ENCODE results near the gene FBLN2. TPM values are rescaled to one million over a fixed set of nuclear protein-coding genes. Genes with fewer than 3 reads are reported as not detected.

The FBLN2 gene
- total RNA-seq, 1 experiment from 2014 or later: 17.9 TPM

GRCh38 chr3:13567684-13568514 is 19.0 kb downstream of the FBLN2 start:
- no peak for DNase-seq (ENCODE audit: low read depth)

- DNase-seq (ENCODE audit: low read depth): no peak
These were observed 19.6 kb downstream of the FBLN2 start for GRCh38 chr3:13568515-13569028.

DNA sequence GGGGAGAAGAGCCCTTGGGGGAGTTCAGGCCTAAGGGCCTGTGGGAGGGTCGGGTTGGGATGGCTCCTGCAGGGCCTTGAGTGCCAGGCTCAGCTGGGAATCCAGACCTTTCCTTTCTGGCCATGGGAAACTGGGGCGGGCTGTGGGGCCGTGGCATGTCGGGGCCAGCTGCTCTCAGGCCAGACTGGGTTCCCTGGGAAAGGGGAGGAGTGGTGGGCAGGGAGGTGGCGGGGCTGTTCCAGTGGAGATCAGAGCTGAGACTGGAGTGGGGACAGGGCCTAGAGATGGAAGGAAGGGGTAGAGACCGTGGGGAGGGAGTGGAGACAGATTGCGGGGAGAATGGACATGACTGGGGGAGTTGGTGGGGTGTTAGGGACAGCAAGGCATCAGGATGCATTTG is 20.3 kb downstream of the FBLN2 start:
- DNase-seq (ENCODE audit: low read depth): no peak

DNA sequence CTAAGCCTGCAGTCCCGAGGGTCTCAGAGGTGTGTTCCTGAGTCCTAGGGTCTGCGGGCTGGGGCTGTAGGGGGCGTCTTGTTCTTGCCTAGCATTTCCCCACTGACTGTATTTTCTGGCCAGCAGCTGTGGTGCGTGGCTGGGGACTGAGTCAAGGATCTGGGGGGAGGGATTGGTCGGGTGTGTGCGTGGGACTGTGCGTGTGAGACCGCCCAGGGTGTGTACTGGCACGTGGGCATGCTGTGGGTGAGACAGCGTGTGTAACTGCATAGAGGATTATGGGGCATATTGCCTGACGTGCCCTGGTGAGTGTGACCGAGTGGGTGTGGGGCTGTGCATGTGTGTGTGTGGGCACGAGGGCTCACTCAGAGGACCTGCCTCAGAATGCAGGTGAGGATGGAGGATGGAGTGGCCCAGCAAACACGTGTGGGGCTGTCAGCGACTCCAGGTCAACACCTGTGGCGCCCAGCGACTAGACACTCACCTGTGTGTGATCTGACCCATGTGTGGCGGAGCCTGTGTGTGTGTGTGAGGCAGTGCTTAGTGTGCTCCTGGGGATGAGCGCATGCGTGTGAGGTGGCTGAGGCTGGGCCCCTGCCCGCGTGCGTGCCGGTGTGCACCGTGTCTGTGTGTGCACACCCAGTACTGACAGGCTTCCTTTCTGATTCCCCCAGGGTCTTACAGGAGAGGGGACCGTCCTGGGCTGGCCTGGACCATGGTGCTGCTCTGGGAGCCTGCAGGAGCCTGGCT is 20.9 kb downstream of the FBLN2 start:
- no peak for DNase-seq (ENCODE audit: low read depth)

- DNase-seq (ENCODE audit: low read depth): no peak
These were observed 21.7 kb downstream of the FBLN2 start for GRCh38 chr3:13570391-13571194.

DNA sequence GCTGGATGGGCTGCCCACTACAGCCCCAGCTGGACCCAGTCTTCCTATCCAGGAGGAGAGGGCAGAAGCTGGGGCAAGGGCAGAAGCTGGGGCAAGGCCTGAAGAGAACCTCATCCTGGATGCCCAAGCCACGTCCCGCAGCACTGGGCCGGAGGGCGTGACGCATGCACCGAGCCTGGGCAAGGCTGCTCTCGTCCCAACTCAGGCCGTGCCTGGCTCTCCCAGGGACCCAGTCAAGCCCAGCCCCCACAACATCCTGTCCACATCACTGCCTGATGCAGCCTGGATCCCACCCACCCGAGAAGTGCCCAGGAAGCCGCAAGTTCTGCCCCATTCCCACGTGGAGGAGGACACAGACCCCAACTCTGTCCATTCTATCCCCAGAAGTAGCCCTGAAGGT is 22.3 kb downstream of the FBLN2 start:
- DNase-seq (ENCODE audit: low read depth): no peak

- DNase-seq (ENCODE audit: low read depth): no peak
These were observed 23.2 kb downstream of the FBLN2 start for GRCh38 chr3:13571831-13572750.

DNA sequence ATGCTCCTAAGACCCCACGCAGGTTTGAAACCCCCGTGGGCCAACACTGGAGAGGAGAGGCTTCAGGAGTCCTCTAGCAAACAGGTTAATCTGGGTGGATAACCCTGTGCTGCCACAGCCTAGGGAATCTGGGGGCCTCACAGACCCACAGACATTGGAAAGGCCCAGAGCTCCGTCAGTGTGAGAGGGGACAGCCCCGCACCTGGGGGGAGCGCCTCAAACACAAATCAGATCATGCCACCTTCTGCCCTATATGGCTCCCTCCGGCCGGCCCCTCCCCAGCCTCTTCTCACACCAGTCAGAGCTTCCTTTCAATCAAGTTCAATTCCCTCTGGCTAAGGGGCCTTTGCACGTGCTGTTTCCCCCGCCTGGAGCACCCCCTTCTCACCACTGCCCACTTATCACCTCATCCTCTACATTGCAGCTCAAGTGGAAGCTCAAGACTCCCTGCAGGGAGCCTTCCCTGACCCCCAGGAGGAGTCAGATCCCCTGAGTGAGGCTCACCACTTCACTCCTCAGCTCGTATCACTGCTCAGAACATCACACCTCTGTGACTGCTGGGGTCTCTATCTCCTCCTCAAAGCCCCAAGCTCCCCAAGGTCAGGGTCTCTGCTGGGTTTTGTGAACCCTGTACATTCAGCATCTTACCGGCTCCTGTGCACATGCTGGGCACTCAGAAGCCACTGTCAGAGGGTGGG is 24.1 kb downstream of the FBLN2 start:
- DNase-seq (ENCODE audit: low read depth): no peak

DNA sequence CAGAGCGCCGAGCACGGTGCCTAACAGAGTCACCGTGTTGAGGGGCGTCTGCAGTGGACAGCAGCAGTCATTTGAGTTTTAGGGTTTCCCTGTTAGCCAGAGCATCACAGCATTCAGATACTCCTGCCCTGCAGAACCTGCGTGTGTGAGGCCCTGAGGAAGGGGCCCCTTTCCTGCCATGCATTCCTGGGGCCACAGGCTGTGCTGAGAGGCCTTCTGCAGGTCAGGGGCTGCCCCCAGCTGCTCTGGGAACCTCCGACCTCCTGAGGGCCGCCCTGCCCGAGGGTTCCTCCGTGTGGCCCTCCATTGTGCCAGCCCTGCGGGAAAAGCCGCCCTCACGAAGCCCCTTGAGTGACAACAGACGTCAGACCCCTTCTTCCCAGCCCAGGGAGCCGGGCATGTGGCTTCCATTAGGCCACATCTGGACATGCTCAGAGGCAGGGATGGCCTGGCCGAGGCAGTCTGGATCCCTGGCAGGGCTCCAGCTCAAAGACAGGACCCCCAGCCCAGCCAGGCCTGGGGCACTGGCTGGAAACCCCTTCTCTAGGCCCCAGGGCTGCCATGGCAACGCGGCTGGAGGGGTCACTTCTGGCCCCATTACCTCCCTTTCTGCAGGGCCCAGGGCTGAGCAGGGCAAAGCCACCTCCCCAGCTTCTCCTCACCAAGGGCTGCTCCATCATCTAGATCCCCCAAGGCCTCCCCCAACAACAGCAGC is 25.3 kb downstream of the FBLN2 start:
- DNase-seq (ENCODE audit: low read depth): no peak

DNA sequence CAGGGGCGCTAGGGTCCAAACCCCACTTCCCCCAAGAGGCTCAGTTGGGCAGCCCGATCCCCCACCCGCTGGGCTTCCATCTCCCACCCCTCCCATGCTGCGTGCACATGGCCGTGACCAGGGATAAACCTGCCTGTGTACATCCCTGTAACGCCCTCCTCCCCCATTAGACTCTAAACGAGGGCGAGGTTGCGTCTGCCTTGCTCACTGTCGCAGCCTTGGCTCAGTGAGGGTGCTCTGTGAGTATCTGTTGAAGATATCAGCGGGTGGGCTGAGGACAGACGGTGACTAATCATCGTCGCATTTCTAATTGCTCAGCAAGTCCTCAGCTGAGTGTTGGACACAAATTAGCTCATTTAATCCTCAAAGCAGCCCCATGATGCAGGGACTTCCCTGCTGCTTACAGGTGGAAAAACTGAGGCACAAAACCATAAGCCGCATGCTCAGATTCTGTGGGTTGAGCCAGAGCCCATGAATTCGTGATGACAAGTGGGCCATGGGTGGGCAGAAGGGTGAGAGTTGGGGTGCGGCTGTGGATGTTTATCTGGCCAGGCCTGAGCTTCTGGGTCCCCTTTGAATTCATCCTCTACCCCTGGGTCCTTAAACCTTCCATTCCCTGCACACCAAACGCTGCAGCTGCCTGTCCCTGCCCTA is 26.0 kb downstream of the FBLN2 start:
- peak; percentile 61 for DNase-seq (ENCODE audit: low read depth)

DNA sequence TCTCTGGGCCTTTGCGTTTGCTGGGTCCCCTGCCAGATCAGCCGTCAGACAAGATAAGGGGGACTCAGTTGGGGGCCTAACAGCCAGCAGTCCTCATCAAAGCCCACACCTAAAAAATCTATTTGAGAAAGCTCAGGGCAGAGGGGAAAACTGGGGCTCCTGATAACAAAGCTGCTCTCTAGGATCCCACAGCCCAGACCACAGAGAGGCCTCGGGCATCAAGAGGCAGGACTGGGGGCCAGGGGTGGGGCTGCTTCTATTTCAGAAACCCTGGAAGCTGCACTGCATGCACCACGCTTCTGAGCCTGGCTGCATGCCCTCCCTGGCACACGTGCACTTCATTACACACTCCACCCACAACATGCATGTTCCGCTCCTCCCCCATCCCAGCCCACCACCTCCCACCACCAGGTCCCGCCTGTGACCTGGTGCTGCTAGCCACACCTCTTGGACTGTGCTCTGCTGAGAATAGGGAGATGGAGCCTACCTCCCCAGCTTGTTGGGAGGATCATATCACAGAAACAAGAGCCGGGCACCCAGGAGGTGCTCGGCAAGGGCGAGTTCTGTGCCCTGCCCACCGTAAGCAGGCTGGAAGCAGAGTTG is 26.6 kb downstream of the FBLN2 start:
- no peak for DNase-seq (ENCODE audit: low read depth)

DNA sequence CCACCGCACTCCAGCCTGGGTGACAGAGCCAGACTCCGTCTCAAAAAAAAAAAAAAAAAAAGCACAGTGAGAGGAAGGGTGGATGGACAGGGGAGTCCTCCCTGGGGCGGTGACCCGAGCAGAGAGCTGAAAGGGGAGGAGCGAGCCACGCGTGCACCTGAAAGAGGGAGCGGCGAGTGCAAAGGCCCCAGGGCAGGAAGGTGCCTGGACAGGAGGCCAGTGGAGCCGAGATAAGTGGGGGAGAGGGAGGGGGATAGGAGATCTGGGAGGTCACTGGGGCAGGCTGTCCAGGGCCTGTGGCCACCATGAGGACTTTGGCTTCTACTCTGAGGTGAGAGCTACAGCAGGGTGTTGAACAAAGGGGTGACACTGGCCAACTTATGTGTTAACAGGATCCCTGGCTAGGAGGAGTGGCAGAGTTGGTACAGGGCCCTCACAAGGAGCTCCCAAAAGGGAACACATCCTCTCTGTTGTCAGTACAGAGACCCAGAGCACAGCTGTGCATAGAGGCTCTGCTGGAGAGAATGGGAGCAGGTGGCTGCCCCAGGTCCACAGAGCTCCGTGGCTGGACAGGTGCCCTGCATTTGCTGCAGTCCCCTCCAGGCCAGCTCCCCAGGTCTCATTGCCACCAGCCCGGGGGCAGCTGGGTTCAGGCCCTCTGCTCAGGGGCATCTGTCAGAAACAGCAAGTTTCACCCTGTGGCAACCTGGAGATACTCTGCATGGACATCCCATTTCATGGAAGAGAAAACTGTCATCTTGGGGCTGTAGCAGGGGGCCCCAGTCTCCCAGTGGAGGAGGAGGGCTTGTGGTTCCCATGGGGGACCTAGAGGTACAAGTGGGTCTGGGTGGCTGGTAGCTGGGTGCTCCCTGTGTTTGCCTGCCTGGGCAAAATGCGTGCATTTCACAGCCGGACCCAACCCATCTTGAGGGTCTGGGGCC is 28.5 kb downstream of the FBLN2 start:
- no peak for DNase-seq (ENCODE audit: low read depth)

- no peak for DNase-seq (ENCODE audit: low read depth)
These were observed 29.3 kb downstream of the FBLN2 start for GRCh38 chr3:13578251-13578650.

DNA sequence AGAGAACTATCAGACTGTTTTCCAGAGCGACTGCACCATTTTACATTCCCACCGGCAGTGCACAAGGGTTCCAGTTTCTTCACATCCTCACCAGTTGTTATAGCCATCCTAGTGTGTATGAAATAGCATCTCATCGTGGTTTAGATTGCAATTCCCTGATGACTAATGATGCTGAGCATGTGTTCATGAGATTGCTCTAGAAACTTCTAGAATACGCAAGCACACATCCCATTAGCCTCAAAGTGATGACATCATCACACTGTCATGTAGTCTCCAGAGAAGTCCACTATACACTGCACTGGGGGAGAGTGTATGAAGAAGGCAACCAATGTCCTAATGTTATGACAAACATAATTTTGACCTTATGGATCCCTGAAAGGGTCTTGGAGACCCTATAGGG is 30.1 kb downstream of the FBLN2 start:
- no peak for DNase-seq (ENCODE audit: low read depth)

DNA sequence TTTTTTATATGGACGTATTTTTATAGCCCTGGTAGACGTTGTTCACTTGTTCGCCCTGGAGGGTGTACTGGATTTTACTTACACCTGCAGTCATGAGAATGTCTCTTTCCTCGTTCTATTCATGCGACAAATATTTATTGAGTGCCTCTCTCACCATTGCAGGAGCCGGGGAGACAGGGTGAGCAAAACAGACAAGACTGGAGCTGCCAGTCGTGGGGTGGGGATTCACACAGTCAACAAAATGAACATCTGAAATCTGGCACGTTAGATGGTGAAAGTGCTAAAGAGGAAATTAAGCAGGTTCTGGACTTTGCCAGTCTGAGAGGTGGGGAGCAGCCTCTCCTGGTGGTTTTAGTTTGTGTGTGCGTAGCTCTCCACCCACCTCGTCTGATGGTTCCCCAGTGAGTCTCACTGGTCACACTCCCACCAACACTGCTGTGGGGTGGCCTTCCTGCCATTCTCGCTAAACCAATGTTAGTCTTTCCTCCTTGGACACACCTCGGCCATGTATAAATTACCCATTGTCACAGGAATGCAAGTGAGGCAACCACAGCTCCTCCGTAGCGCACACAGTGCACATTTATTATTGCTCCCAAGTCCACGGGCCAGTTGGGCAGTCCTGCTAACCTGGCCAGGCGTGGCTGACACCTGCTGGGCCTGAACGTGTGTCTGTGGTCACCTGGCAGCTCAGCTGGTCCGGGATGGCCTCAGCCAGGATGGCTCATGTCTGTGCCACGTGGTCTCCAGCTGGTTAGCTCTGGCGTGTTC is 31.5 kb downstream of the FBLN2 start:
- DNase-seq (ENCODE audit: low read depth): no peak

DNA sequence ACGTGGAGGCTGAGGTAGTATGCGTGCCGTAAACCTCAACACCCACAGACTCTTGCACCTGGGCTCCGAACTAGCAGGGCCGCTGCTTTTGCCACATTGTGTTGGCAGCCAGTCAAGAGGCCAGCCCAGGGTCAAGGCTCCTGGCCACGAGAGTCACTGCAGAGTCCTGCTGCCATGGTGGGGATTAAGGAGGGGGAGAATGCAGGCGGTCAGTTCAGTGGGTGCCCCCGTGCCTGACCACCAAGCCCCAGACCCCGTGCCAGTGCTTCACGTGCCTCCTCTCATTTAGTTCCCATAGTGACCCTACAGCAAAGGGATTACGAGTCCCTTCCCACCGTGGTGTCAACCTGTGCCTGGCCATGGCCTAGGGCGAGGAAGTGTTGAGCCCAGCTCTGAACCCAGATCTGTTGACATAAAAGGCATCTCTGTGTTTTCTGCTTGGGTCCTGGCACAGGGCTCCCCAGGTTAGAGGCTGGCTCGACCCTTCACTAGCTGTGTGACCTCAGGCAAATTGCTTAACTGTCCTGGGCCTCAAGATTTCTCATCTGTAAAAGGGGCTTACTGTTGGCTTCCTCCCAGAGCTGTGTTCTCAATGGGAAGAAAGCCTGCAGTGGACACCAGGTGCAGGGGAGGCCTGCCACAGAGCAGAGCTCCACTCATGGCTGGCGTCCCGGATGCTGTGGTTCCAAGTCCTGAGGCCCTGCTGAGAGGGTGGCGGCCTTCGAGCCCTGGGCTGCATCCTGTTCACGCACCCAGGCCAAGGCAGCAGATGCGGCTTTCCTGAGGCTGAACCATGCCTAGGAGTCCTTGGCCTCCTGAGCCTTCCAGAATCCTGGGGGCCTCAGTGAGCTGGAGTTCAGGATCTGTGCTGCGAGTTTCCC is 32.8 kb downstream of the FBLN2 start:
- DNase-seq (ENCODE audit: low read depth): no peak

Data from Daoy (cell line).